Activated naive CD4-positive, alpha-beta T cell (primary cell): Measurements from ENCODE around the gene FAM53A.
"Not testable (repeated sequence)": the region's sequence is repeated elsewhere in the genome, so short reads cannot be mapped to it uniquely, and the experiment has no call there.

Experiments used
- DNase-seq, 4 experiments: peaks; one replicate each; lab custom pipeline; 2025; lab: John Stamatoyannopoulos, UW

FAM53A gene

GRCh38 chr4:1659104-1660043, 24.7 kb downstream of the FAM53A start:
- DNase-seq: no peak

- no peak for DNase-seq
Observed at GRCh38 chr4:1658581-1658980, 25.5 kb downstream of the FAM53A start.

- no peak for DNase-seq
Observed at GRCh38 chr4:1658146-1658545, 26.0 kb downstream of the FAM53A start.

- no peak for DNase-seq
Observed at GRCh38 chr4:1656986-1657385, 27.1 kb downstream of the FAM53A start.

- no peak for DNase-seq
Observed at GRCh38 chr4:1656132-1656531, 28.0 kb downstream of the FAM53A start.

- DNase-seq: no peak
Observed at GRCh38 chr4:1655676-1656075, 28.4 kb downstream of the FAM53A start.

- no peak for DNase-seq
Observed at GRCh38 chr4:1655081-1655480, 29.0 kb downstream of the FAM53A start.

- no peak for DNase-seq
Observed at GRCh38 chr4:1654216-1654955, 29.7 kb downstream of the FAM53A start.

- DNase-seq: no peak
Observed at GRCh38 chr4:1653776-1654175, 30.3 kb downstream of the FAM53A start.

GRCh38 chr4:1652088-1652487, 32.0 kb downstream of the FAM53A start:
- no peak for DNase-seq

- no peak for DNase-seq
Observed at GRCh38 chr4:1651609-1652008, 32.5 kb downstream of the FAM53A start.

GRCh38 chr4:1648962-1649361, 35.2 kb downstream of the FAM53A start:
- DNase-seq: no peak

- no peak for DNase-seq
Observed at GRCh38 chr4:1647432-1647831, 36.7 kb downstream of the FAM53A start.

GRCh38 chr4:1646690-1647089, 37.4 kb downstream of the FAM53A start:
- DNase-seq: no peak

- no peak for DNase-seq
Observed at GRCh38 chr4:1644891-1645657, 39.0 kb downstream of the FAM53A start.

- no peak for DNase-seq
Observed at GRCh38 chr4:1643971-1644735, 40.0 kb downstream of the FAM53A start.

GRCh38 chr4:1642196-1642951, 41.7 kb downstream of the FAM53A start:
- DNase-seq: no peak

- DNase-seq: no peak
Observed at GRCh38 chr4:1641671-1642070, 42.4 kb downstream of the FAM53A start.

- DNase-seq: not testable (repeated sequence)
Observed at GRCh38 chr4:1640716-1641503, 43.2 kb downstream of the FAM53A start.

GRCh38 chr4:1640190-1640589, 43.9 kb downstream of the FAM53A start:
- DNase-seq: no peak
